Liver (tissue), 9 donors: ENCODE results near the gene FAIM2. TPM values are rescaled to one million over a fixed set of nuclear protein-coding genes. Genes with fewer than 3 reads are reported as not detected.

Source experiments
- DNase-seq: peaks from one replicate; pipeline ENCODE4 v3.0.0-alpha.2; 2017; ENCODE audit warnings: low spot score
- H3K27ac ChIP-seq, 2 donors: one replicate each; pipeline ENCODE4 v1.7.0; 2013; ENCODE audit warnings: inconsistent platforms in 2 of 2, low read length in 2 of 2, control low read depth in 1 of 2, low read depth in 1 of 2, mild to moderate bottlenecking in 1 of 2
- H3K27me3 ChIP-seq, 4 donors: one replicate each; pipeline versions ENCODE4 v1.6.1 to v1.7.0; 2013; ENCODE audit warnings: low read length in 3 of 4, inconsistent platforms in 1 of 4, mild to moderate bottlenecking in 1 of 4, moderate library complexity in 1 of 4; ENCODE audit not compliant: control insufficient read depth in 4 of 4, insufficient read depth in 4 of 4
- H3K36me3 ChIP-seq, 4 donors: one replicate each; pipeline versions ENCODE4 v1.6.1 to v1.7.0; 2013; ENCODE audit warnings: low read length in 3 of 4, mild to moderate bottlenecking in 3 of 4, low read depth in 1 of 4, moderate library complexity in 1 of 4; ENCODE audit not compliant: control insufficient read depth in 4 of 4, insufficient read depth in 3 of 4
- H3K4me1 ChIP-seq, 4 donors: one replicate each; pipeline versions ENCODE4 v1.6.1 to v1.7.0; 2013; ENCODE audit warnings: low read length in 3 of 4, mild to moderate bottlenecking in 3 of 4, moderate library complexity in 1 of 4; ENCODE audit not compliant: control insufficient read depth in 4 of 4, insufficient read depth in 4 of 4
- H3K4me3 ChIP-seq, 3 donors: one replicate each; pipeline versions ENCODE4 v1.6.1 to v1.7.0; 2013; ENCODE audit warnings: low read length in 3 of 3, control low read depth in 1 of 3, low read depth in 1 of 3, mild to moderate bottlenecking in 1 of 3
- H3K9ac ChIP-seq, 2 donors: one replicate each; pipeline ENCODE4 v1.7.0; 2013; ENCODE audit warnings: low read length in 2 of 2, mild to moderate bottlenecking in 2 of 2, moderate library complexity in 2 of 2, control low read depth in 1 of 2, low read depth in 1 of 2
- H3K9me3 ChIP-seq, 4 donors: one replicate each; pipeline versions ENCODE4 v1.6.1 to v1.7.0; 2013; ENCODE audit warnings: low read length in 3 of 4; ENCODE audit not compliant: control insufficient read depth in 4 of 4
- ATF3 ChIP-seq: IDR thresholded peaks from 2 replicates; pipeline ENCODE4 v1.6.1; 2016; ENCODE audit warnings: antibody characterized with exemption
- CTCF ChIP-seq: fragments of 150-350 bp; IDR thresholded peaks from 2 replicates; pipeline ENCODE4 v1.5.1; 2017; ENCODE audit warnings: improper control_type of control experiment, low read depth, low read length; ENCODE audit not compliant: missing input control
- EGR1 ChIP-seq, 2 donors: IDR thresholded peaks; 2 replicates each; pipeline ENCODE4 v1.6.1; 2016 to 2018; ENCODE audit warnings: antibody characterized with exemption in 2 of 2, low read depth in 2 of 2
- FOXA1 ChIP-seq: IDR thresholded peaks from 2 replicates; pipeline ENCODE4 v1.6.1; 2016; ENCODE audit warnings: antibody characterized with exemption
- FOXA2 ChIP-seq: IDR thresholded peaks from 2 replicates; pipeline ENCODE4 v1.6.1; 2016; ENCODE audit warnings: antibody characterized with exemption
- GABPA ChIP-seq, 2 donors: IDR thresholded peaks in 1 of 2; conservative IDR thresholded peaks in 1 of 2; 2 replicates each; pipeline ENCODE4 v1.6.1; 2016; ENCODE audit warnings: antibody characterized with exemption in 2 of 2, mild to moderate bottlenecking in 1 of 2, moderate library complexity in 1 of 2
- HNF4A ChIP-seq, 2 donors: conservative IDR thresholded peaks; 2 replicates each; pipeline ENCODE4 v1.6.1; 2016; ENCODE audit warnings: antibody characterized with exemption in 2 of 2, mild to moderate bottlenecking in 2 of 2
- HNF4G ChIP-seq: IDR thresholded peaks from 2 replicates; pipeline ENCODE4 v1.6.1; 2016; ENCODE audit warnings: antibody characterized with exemption
- JUND ChIP-seq, 2 donors: IDR thresholded peaks; 2 replicates each; pipeline ENCODE4 v1.6.1; 2016; ENCODE audit warnings: antibody characterized with exemption in 2 of 2
- NR2F2 ChIP-seq: IDR thresholded peaks from 2 replicates; pipeline ENCODE4 v1.6.1; 2016; ENCODE audit warnings: antibody characterized with exemption
- RAD21 ChIP-seq, 2 donors: IDR thresholded peaks; 2 replicates each; pipeline ENCODE4 v1.6.1; 2016; ENCODE audit warnings: antibody characterized with exemption in 2 of 2, mild to moderate bottlenecking in 2 of 2
- RXRA ChIP-seq, 2 donors: IDR thresholded peaks; 2 replicates each; pipeline ENCODE4 v1.6.1; 2017 to 2018; ENCODE audit warnings: antibody characterized with exemption in 2 of 2, mild to moderate bottlenecking in 1 of 2
- SP1 ChIP-seq: IDR thresholded peaks from 2 replicates; pipeline ENCODE4 v1.6.1; 2018; ENCODE audit warnings: antibody characterized with exemption, mild to moderate bottlenecking
- TAF1 ChIP-seq: conservative IDR thresholded peaks from 2 replicates; pipeline ENCODE4 v1.6.1; 2016; ENCODE audit warnings: antibody characterized with exemption, mild to moderate bottlenecking
- YY1 ChIP-seq: IDR thresholded peaks from 2 replicates; pipeline ENCODE4 v1.6.1; 2016; ENCODE audit warnings: antibody characterized with exemption, mild to moderate bottlenecking
- ZBTB33 ChIP-seq: IDR thresholded peaks from 2 replicates; pipeline ENCODE4 v1.6.1; 2016; ENCODE audit warnings: antibody characterized with exemption
- WGBS: extraction: QIAGEN DNeasy Blood & Tissue Kit; methylation state at CpG from one replicate; pipeline ENCODE4 v1.1.7; 2013; 5-methylcytosine and 5-hydroxymethylcytosine counted together
- polyA plus RNA-seq, 2 donors: library from polyadenylated mRNA; stranded (reverse) in 1 of 2; unstranded in 1 of 2; fragments of 200-250 nt in 1 of 2; fragments of >200 nt in 1 of 2; fragmentation: Nextera tagmentation in 1 of 2; extraction: Ambion mirVana in 1 of 2; gene quantifications; one replicate each; pipeline versions ENCODE4 v1.2.1 to v1.2.3, GENCODE V29; 2013 to 2015
- total RNA-seq, 2 donors: library from RNA; depleted of rRNA; stranded (reverse); fragments of >200 nt; gene quantifications; one replicate each; pipeline ENCODE4 v1.2.3, GENCODE V29; 2014
- TF ChIP-seq, protein P1 (sequence below): IDR thresholded peaks from 2 replicates; pipeline ENCODE4 v1.6.1; 2016; ENCODE audit warnings: antibody characterized with exemption
- TF ChIP-seq, protein P2 (sequence below): IDR thresholded peaks from 2 replicates; pipeline ENCODE4 v1.6.1; 2016; ENCODE audit warnings: antibody characterized with exemption, mild to moderate bottlenecking
- donor health status: healthy.
- donor health status: healthy.
- donor health status: healthy.
- donor health status: healthy.
- donor health status: healthy.

Gene FAIM2
- total and polyA plus RNA-seq, 4 donors, result 0.06 to 0.23 TPM; not detected in 2

DNA sequence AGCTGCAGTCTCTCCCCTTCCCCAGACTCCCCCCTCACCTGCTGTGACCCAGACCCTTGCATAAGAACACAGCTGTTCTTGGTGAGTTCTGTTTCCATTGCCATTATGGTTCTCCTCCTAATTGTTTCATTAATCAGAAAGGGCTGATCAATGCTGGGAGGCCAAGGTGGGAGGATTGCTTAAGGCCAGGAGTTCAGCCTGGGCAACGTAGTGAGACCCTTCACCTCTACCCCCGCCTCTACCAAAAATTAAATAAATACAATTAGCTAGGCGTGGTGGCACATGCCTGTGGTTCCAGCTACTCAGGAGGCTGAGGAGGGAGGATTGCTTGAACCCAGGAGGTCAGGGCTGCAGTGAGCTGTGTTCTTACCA lies 17.2 kb upstream of the FAIM2 start:
- H3K27me3 ChIP-seq, result no peaks in the 10 kb centered on the region
- no peak for DNase-seq
- no peak overlapping the region for H3K9ac ChIP-seq
- H3K27ac ChIP-seq, result no peak overlapping the region
- TF ChIP-seq HNF4A (conservative IDR thresholded peaks at IDR 0.05) (no peak), EGR1 (IDR thresholded peaks at IDR 0.05; ENCODE audit: low read depth in 2 of 2) (no peak), FOXA1 (no peak), ATF3 (no peak), ZBTB33 (no peak), YY1 (no peak), SP1 (no peak), GABPA (IDR thresholded peaks at IDR 0.05 in 1 of 2, conservative IDR thresholded peaks at IDR 0.05 in 1 of 2) (no peak), JUND (IDR thresholded peaks at IDR 0.05) (no peak), TAF1 (no peak), RAD21 (IDR thresholded peaks at IDR 0.05) (no peak), RXRA (IDR thresholded peaks at IDR 0.05) (no peak), NR2F2 (no peak), HNF4G (no peak), CTCF (no peak), FOXA2 (no peak)
- TF ChIP-seq, protein P1, sequence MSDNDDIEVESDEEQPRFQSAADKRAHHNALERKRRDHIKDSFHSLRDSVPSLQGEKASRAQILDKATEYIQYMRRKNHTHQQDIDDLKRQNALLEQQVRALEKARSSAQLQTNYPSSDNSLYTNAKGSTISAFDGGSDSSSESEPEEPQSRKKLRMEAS, result no peak
- TF ChIP-seq, protein P2, sequence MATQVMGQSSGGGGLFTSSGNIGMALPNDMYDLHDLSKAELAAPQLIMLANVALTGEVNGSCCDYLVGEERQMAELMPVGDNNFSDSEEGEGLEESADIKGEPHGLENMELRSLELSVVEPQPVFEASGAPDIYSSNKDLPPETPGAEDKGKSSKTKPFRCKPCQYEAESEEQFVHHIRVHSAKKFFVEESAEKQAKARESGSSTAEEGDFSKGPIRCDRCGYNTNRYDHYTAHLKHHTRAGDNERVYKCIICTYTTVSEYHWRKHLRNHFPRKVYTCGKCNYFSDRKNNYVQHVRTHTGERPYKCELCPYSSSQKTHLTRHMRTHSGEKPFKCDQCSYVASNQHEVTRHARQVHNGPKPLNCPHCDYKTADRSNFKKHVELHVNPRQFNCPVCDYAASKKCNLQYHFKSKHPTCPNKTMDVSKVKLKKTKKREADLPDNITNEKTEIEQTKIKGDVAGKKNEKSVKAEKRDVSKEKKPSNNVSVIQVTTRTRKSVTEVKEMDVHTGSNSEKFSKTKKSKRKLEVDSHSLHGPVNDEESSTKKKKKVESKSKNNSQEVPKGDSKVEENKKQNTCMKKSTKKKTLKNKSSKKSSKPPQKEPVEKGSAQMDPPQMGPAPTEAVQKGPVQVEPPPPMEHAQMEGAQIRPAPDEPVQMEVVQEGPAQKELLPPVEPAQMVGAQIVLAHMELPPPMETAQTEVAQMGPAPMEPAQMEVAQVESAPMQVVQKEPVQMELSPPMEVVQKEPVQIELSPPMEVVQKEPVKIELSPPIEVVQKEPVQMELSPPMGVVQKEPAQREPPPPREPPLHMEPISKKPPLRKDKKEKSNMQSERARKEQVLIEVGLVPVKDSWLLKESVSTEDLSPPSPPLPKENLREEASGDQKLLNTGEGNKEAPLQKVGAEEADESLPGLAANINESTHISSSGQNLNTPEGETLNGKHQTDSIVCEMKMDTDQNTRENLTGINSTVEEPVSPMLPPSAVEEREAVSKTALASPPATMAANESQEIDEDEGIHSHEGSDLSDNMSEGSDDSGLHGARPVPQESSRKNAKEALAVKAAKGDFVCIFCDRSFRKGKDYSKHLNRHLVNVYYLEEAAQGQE, result no peak
- H3K9me3 ChIP-seq, result no peaks in the 10 kb centered on the region
- WGBS, result 76% methylated on average over 3 of the region's 3 CpGs
- no peak overlapping the region for H3K4me3 ChIP-seq
- no peaks in the 10 kb centered on the region for H3K36me3 ChIP-seq
- peaks cover 0 to 5% (median 0%) of the 10 kb centered on the region in 4 donors for H3K4me1 ChIP-seq
